HG03354 (cell line): ENCODE measurements around the gene SLC26A4.

Source experiments
- ATAC-seq: cut with Tn5 transposase; IDR thresholded peaks from one replicate; pipeline ENCODE4 v1.9.1; 2021; ENCODE audit warnings: mild to moderate bottlenecking; ENCODE audit not compliant: unreplicated experiment, poor library complexity, severe bottlenecking

Gene SLC26A4

GRCh38 chr7:107728276-107728675 is 67.6 kb downstream of the SLC26A4 start:
- no peak for ATAC-seq

- ATAC-seq = peak; percentile 48
These were observed 82.3 kb downstream of the SLC26A4 start for GRCh38 chr7:107742678-107743566.

- peak; percentile 90 for ATAC-seq
These were observed 83.1 kb downstream of the SLC26A4 start, which contains the start of gene CBLL1 for GRCh38 chr7:107743567-107744344. Gene CBLL1, plus strand, starts transcription at chr7:107744142. Its CDS starts 22 bp downstream, at chr7:107744164.

GRCh38 chr7:107744345-107744750 is 83.7 kb downstream of the SLC26A4 start:
- ATAC-seq = peak; percentile 45

GRCh38 chr7:107746006-107746405 is 85.4 kb downstream of the SLC26A4 start:
- ATAC-seq = no peak

GRCh38 chr7:107751113-107751512 is 90.5 kb downstream of the SLC26A4 start:
- no peak for ATAC-seq

- ATAC-seq = no peak
These were observed 94.0 kb downstream of the SLC26A4 start for GRCh38 chr7:107754642-107755041.

- ATAC-seq = no peak
These were observed 98.0 kb downstream of the SLC26A4 start for GRCh38 chr7:107758667-107759066.

GRCh38 chr7:107767391-107767790 is 106.8 kb downstream of the SLC26A4 start:
- no peak for ATAC-seq
